ENCODE measurements around the gene NAB1. TPM values are rescaled to one million over a fixed set of nuclear protein-coding genes. Genes with fewer than 3 reads are reported as not detected.

The NAB1 gene
- total RNA-seq, 1 donor from 2014 or later, result 39.9 TPM

GRCh38 chr2:190659553-190659952 is 10.7 kb downstream of the NAB1 start:
- no peaks in the 10 kb centered on the region for H3K27me3 ChIP-seq (ENCODE audit: low read depth)
- peaks cover 8% of the 10 kb centered on the region for H3K36me3 ChIP-seq
- H3K9me3 ChIP-seq, result no peaks in the 10 kb centered on the region
- DNase-seq (no peak), ATAC-seq (no peak)
- intact Hi-C loops (cut with DNase I), result no loop called here
- H3K4me1 ChIP-seq, result peaks cover 33% of the 10 kb centered on the region
- no peak overlapping the region for H3K27ac ChIP-seq
- H3K4me3 ChIP-seq, result no peak overlapping the region
- TF ChIP-seq, protein P1, sequence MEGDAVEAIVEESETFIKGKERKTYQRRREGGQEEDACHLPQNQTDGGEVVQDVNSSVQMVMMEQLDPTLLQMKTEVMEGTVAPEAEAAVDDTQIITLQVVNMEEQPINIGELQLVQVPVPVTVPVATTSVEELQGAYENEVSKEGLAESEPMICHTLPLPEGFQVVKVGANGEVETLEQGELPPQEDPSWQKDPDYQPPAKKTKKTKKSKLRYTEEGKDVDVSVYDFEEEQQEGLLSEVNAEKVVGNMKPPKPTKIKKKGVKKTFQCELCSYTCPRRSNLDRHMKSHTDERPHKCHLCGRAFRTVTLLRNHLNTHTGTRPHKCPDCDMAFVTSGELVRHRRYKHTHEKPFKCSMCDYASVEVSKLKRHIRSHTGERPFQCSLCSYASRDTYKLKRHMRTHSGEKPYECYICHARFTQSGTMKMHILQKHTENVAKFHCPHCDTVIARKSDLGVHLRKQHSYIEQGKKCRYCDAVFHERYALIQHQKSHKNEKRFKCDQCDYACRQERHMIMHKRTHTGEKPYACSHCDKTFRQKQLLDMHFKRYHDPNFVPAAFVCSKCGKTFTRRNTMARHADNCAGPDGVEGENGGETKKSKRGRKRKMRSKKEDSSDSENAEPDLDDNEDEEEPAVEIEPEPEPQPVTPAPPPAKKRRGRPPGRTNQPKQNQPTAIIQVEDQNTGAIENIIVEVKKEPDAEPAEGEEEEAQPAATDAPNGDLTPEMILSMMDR (IDR thresholded peaks at IDR 0.05), result no peak

DNA sequence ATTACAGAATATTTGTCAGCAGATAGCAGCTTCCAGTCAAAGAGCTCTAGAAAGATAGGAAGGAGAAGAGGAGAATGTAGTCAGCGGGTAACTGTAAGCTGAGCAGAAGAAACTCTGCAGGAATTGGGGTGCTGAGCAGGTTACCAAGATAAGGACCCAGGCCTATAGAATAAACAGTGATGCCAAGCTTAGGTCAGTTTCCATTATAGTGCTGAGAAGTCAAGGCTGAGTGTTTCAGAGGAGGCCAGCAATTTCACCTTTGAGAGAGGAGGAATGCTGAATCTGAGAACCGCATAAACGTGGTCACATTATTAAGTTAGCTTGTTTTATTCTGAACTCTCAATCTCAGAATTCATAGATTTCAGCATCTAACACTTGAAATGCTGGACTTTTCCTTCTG is 13.9 kb downstream of the NAB1 start:
- intact Hi-C loops (cut with DNase I), result no loop called here
- no peaks in the 10 kb centered on the region for H3K9me3 ChIP-seq
- TF ChIP-seq, protein P1 (IDR thresholded peaks at IDR 0.05), result no peak
- ATAC-seq (no peak), DNase-seq (no peak)
- peaks cover 8% of the 10 kb centered on the region for H3K36me3 ChIP-seq
- no peak overlapping the region for H3K27ac ChIP-seq
- peaks cover 28% of the 10 kb centered on the region for H3K4me1 ChIP-seq
- no peak overlapping the region for H3K4me3 ChIP-seq
- H3K27me3 ChIP-seq (ENCODE audit: low read depth), result no peaks in the 10 kb centered on the region

DNA sequence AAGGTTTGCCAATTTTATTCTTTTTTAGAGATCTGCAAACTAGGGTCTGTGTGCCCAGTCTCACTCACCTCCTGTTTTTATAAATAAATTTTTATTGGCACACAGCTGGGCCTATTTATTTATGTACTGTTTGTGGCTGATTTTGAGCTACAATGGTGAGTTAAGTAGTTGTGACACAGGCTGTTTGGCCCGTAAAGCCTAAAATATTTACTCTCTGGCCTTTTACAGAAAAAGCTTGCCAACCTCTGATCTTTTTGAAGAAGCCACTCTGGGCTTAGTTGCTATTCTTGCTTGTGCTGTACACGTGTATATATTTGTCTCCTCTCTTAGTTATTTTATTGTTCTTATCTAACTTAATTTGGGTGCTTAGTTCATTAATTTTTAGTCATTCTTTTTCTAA is 14.5 kb downstream of the NAB1 start:
- intact Hi-C loops (cut with DNase I), result no loop called here
- no peak for ATAC-seq
- Histone ChIP-seq H3K4me3 (no peak overlapping the region), H3K27ac (no peak overlapping the region), H3K36me3 (peaks cover 8% of the 10 kb centered on the region), H3K4me1 (peaks cover 22% of the 10 kb centered on the region), H3K9me3 (no peaks in the 10 kb centered on the region), H3K27me3 (ENCODE audit: low read depth) (no peaks in the 10 kb centered on the region)
- TF ChIP-seq, protein P1 (IDR thresholded peaks at IDR 0.05), result no peak
- DNase-seq, result no peak

- ATAC-seq (no peak), DNase-seq (no peak)
- Histone ChIP-seq H3K4me1 (peaks cover 20% of the 10 kb centered on the region), H3K27me3 (ENCODE audit: low read depth) (no peaks in the 10 kb centered on the region), H3K9me3 (no peaks in the 10 kb centered on the region), H3K27ac (no peak overlapping the region), H3K36me3 (peaks cover 8% of the 10 kb centered on the region), H3K4me3 (no peak overlapping the region)
- TF ChIP-seq, protein P1 (IDR thresholded peaks at IDR 0.05), result no peak
- intact Hi-C loops (cut with DNase I), result no loop called here
These were observed 15.0 kb downstream of the NAB1 start for GRCh38 chr2:190663839-190664238.

- Histone ChIP-seq H3K4me1 (peaks cover 20% of the 10 kb centered on the region), H3K27ac (no peak overlapping the region), H3K9me3 (no peaks in the 10 kb centered on the region), H3K27me3 (ENCODE audit: low read depth) (no peaks in the 10 kb centered on the region), H3K36me3 (peaks cover 7% of the 10 kb centered on the region), H3K4me3 (no peak overlapping the region)
- intact Hi-C loops (cut with DNase I), result no loop called here
- no peak for DNase-seq
- ATAC-seq, result no peak
- TF ChIP-seq, protein P1 (IDR thresholded peaks at IDR 0.05), result no peak
These were observed 15.4 kb downstream of the NAB1 start for GRCh38 chr2:190664240-190664639.

GRCh38 chr2:190666895-190667294 is 18.0 kb downstream of the NAB1 start:
- Histone ChIP-seq H3K4me3 (no peak overlapping the region), H3K9me3 (no peaks in the 10 kb centered on the region), H3K27me3 (ENCODE audit: low read depth) (no peaks in the 10 kb centered on the region), H3K36me3 (peaks cover 18% of the 10 kb centered on the region), H3K27ac (no peak overlapping the region), H3K4me1 (peaks cover 16% of the 10 kb centered on the region)
- DNase-seq (no peak), ATAC-seq (no peak)
- TF ChIP-seq, protein P1 (IDR thresholded peaks at IDR 0.05), result no peak
- intact Hi-C loops (cut with DNase I), result no loop called here

All from lower lobe of right lung (tissue), 2 donors.